GM19324 (cell line): ENCODE data around the gene MYBPH.

Experiments
- ATAC-seq: cut with Tn5 transposase; IDR thresholded peaks from one replicate; pipeline ENCODE4 v1.9.1; 2021; ENCODE audit warnings: mild to moderate bottlenecking, moderate library complexity; ENCODE audit not compliant: unreplicated experiment, low FRiP score

MYBPH gene

GRCh38 chr1:203175237-203175826, at the start of gene MYBPH:
Gene MYBPH (minus strand): TSS chr1:203175826. CDS start chr1:203175755, 71 bp downstream.
- no peak for ATAC-seq

GRCh38 chr1:203225071-203225470, 49.4 kb upstream of the MYBPH start:
- ATAC-seq: no peak

DNA sequence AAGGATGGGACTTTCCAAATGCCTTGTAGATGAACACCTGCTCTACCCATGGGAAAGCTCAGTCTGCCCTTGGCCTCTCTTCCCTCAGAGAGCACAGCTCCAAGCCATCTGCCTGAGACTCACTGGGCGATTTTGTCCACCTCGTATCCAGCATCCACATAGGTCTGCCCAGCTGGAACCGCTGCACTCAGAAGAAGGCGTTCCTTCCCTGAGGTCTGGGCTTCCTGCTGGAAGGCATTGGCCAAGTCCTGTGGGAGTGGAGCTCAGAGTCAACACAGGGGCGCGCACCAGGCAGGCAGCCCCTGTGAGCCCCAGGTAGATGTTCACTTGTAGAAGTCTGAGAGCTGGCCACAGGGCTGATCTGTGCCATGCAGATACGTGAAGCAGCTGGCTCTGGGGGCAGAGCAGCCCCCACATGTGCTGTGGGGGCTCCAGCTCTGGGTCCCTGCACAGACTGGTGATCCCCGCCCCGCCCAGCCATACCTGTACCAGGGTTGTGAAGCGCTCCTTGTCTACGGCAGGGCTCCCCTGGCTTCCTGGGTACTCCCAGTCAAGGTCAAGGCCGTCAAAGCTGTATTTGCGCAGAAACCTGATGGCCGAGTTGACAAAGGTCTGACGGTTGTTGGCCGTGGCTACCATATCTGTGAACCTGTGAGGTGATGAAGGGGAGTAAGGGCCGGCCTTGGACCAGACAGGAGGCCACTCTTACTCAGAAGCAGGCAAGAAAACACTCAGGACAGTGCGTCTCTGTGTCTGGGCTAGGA, 47.6 kb upstream of the MYBPH start:
- no peak for ATAC-seq

DNA sequence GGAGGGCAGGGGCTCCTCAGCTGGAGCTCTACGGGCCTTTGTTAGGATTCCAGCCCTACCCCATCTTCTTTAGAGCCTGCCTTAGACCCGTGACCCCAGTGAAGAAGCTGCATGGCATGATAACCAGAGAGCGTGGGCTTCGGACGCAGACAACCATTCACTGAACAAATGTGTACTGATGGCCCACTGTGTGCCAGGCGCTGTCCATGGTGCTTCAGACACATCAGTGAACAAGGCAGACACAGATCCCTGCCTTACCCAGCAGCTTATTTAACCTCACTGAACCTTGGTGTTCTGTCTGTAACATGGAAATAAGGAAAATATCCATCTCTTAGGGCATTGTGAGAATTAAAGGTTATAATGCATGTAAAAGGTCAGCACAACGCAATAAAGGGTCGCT, 44.3 kb upstream of the MYBPH start:
- no peak for ATAC-seq

DNA sequence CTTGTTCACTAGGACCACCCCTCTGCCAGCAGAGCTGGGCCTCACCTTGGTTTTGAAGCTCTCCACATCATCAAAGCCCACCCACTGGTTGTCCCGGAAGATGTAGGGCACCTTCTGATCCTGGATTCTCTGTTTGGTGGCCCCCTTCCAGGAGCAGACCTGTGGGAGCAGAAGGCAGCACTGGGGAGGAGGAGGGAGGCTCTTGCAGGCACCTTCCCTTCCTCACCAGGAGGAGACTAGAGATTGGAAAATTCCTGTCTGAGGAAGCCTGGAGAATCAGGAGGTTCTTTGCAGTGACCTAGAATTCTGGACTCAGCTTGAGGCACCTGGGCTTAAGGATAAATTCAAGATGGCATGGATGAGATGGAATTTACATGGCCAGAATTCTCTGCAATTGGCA, 43.5 kb upstream of the MYBPH start:
- no peak for ATAC-seq

DNA sequence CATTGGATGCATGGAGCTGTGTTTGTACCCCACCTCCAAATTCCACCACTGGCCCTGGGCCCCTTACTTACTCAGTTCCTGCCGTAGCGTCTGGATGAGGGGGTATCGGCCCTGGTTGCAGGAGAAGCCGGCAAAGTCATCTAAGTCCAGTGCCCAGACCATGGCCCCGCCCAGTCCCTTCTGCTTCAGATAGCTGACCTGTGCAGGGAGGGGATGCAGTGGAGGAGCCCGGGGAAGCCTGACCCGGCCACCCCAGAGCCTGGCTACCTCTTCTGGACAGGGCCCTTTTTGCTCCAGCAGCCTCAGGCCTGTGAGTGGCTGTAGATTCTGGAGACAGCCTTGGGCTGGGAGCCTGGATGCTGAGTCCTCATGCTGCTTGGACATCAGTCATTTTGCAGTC, 42.0 kb upstream of the MYBPH start:
- no peak for ATAC-seq

- ATAC-seq: no peak
Observed at GRCh38 chr1:203217139-203217655, 41.6 kb upstream of the MYBPH start.

- ATAC-seq: no peak
Observed at GRCh38 chr1:203216274-203217138, 40.9 kb upstream of the MYBPH start.

GRCh38 chr1:203215573-203215972, 39.9 kb upstream of the MYBPH start:
- no peak for ATAC-seq

GRCh38 chr1:203214871-203215270, 39.2 kb upstream of the MYBPH start:
- no peak for ATAC-seq

DNA sequence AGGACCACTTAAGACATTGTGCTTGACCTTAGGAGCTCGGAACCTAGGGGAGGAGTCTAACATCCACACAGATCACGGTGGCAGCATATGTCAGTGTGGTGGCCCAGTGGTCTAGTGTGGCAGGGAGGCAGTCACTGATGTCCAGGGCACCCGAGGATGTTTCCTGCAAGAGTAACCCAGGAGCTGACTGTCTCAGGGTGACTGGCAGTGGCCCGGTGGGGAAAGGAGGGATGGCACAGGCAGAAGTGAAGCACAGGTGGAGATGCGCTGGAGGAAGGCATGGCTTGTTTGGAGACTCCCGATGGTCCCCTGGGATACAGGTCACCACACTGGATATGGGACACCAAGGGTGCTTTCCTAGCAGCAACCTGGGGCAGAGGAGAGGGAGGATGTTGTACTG, 37.5 kb upstream of the MYBPH start:
- ATAC-seq: no peak

DNA sequence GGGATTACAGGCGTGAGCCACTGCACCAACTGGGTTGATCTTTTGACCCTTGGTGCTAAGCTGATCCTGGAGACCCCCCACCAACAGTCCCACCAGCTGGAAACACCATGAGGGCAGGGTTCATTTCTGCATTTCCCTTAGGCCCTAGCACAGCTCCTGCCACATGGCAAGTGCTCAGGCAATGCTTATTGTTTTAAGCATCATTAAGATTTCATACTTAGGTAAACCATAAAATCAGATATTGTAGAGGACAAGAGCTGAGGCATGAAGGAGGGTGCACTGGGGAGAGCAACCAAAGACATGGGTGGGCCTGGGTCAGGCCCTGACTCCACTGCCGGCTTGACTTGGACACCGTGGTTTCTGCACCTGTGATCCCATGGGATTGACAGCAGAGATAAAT, 36.2 kb upstream of the MYBPH start:
- no peak for ATAC-seq

GRCh38 chr1:203210988-203211387, 35.4 kb upstream of the MYBPH start:
- no peak for ATAC-seq

GRCh38 chr1:203210350-203210749, 34.7 kb upstream of the MYBPH start:
- ATAC-seq: no peak

DNA sequence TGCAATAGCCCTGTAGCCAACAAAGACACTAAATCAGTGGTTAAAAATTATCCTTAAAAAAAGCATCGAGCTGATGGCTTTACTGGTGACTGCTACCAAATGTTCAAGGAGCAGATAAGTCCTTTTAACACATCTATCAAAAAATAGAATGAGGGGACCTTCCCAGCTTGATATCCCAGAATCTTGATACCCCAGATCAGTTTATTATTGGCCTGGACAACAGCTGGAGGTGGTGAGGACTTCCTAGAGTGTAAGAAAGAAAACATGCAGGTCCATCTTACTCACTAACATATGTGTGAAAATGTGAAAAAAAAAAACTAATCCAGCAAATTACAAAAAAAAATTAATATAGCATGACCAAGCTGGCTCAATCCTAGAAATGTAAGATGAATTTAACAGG, 32.6 kb upstream of the MYBPH start:
- ATAC-seq: no peak

DNA sequence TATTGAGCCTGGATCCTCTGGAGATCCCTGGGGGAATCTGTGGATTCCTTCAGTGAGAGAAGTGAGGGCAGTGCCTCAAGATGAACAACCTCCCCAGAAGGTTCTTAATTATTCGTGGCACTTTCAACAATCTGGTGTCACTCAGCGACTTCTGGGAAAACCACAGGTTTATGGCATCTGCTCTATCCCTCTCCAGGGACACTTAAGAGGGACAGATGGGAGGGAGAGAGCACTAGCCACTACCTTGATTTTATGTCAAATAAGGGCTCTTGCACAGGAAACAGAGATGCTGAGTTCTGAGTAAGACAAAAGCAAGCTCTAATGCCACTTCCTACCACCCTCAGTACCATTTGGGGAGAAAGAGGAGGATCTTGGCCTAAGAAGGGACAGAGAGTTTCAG, 32.1 kb upstream of the MYBPH start:
- ATAC-seq: no peak

DNA sequence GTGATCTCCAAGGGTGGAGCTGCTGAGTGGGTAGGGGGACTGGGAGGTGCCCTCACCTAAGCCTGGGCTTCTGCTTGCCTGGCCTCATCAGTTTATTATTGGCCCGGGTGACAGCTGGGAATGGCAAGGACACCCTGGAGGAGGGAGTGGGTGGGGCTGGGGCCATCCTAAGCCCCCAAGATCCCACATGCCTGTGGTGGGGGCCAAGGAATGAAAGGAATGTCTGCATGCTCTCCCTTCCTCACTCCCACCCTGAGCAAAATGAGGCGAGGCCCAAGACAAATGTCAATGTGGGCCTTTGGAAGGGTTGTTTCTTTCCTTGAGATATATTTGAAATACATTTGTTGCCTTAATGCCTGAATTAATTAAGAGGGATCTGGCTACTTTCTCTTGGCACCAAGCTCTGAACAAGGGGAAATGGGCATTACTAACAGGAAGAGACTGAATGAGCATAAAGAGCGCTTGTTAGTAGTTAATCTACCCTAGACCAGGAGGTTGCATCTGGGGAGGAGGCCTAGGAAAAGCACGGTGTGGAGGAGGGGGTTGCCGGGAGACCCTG, 30.6 kb upstream of the MYBPH start:
- no peak for ATAC-seq

DNA sequence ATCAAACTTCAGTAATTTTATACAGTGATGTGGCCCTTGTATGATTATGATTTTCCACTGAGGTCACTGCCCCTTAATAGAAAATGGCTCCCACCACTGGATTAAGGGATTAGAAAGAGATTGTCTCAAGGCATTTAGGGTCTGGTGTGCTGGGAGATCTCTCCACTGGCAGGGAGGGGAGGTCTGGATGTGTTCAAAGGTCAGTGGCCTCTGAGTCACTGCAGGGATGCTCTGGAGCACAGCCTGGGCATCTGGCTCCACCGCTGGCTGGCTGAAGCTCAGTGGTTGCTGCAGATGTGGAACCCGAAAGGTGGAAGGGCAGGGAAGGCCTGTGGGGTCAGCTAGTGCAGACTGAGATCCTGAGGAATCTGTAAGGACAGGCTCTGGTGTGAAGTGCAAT, 29.1 kb upstream of the MYBPH start:
- no peak for ATAC-seq

GRCh38 chr1:203202431-203203245, 27.0 kb upstream of the MYBPH start:
- no peak for ATAC-seq
